ENCODE data around the gene IL18. TPM values are rescaled to one million over a fixed set of nuclear protein-coding genes. Genes with fewer than 3 reads are reported as not detected.
"Not testable (repeated sequence)": the region's sequence is repeated elsewhere in the genome, so short reads cannot be mapped to it uniquely, and the experiment has no call there.

The IL18 gene
- total RNA-seq (2014; rRNA removed; shearing (Covaris generic)) = 1.2 and 2.1 TPM in 2 replicates

DNA sequence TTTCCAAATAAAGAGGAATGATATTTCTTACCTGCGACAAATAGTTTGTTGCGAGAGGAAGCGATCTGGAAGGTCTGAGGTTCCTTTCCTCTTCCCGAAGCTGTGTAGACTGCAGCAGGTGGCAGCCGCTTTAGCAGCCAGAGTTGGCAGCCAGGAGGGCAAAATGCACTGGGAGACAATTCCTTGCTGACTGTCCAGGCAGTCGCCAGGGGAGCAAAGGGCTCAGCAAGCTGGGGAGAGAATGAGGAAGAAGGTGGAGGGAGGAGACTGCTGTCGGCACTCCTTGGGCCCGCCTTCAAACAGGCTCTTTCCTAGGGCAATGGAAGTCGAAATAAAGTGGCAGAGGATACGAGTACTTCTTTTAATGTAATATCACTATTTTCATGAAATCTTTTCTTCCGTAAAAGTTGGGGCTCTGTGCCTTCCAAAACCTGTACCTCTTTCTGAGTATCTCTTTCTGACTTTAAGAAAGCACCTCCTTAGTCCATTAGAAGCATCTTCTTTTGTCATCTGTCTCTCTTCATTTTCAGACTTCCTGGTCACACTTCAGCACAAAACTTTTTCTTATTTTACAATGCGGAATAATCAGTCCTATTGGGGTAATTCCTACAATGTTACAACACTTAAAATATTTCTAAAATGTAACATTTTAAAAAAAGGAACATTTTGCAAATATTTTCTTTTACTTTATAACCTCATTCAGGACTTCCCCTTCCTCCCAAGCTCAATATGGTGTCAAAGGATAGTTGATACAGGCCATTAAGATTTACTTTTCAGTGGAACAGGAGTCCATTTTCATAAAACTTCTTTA, at the start of gene IL18:
TSS of gene IL18 (minus strand) at position 220 of the 811 bp plus-strand sequence. CDS start 9,041 bp downstream, outside the sequence.
- Histone ChIP-seq H3K4me3 (no peak within 1 kb of the TSS), H3K4me1 (replicated peaks) (peaks cover 26% of the 10 kb centered on the region), H3K36me3 (no peaks in the 10 kb centered on the region), H3K27me3 (replicated peaks) (no peaks in the 10 kb centered on the region), H3K27ac (peak within 1 kb of the TSS; percentile 63), H3K9me3 (replicated peaks) (no peaks in the 10 kb centered on the region)
- no peak for DNase-seq (ENCODE audit: low read depth in 1 of 2, low spot score in 2 of 2)

DNA sequence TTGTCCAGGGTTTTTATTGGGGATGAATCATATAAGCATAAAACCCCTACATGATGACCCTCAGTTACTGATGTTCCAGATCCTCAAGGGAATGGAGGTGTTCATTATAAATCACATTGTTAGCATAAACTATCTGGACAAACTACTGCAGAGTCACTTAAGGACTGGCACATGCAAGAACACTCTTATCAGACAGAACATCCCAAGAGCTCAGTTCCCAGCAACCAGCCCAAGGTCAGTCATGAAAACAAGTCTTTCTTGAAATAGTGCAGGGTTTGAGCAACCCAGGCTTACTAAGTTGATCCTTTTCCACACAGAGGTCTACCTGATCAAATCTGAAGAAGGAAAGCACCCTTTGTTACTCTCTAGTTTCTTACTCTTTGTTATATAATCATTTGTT, 48.8 kb upstream of the IL18 start:
- no peaks in the 10 kb centered on the region for H3K9me3 ChIP-seq (replicated peaks)
- H3K27me3 ChIP-seq (replicated peaks) = no peaks in the 10 kb centered on the region
- H3K4me3 ChIP-seq = no peak overlapping the region
- no peak for DNase-seq (ENCODE audit: low read depth in 1 of 2, low spot score in 2 of 2)
- H3K27ac ChIP-seq = no peak overlapping the region
- H3K36me3 ChIP-seq = no peaks in the 10 kb centered on the region
- H3K4me1 ChIP-seq (replicated peaks) = peaks cover 11% of the 10 kb centered on the region

DNA sequence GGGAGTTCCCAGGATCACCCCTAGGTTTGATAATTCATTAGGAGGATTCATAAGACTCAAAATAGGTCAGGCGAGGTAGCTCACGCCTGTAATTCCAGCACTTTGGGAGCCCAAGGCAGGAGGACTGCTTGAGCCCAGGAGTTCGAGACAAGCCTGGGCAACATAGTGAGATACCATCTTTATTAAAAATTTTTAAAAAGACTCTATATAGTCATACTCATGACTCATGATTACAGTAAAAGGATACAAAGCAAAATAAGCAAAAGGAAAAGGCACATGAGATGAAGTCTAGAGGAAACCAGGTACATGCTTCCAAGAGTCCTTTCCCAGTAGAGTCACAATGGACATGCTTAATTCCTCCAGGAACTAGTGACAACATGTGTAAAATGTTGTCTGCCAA, 48.4 kb upstream of the IL18 start:
- no peak for DNase-seq (ENCODE audit: low read depth in 1 of 2, low spot score in 2 of 2)

GRCh38 chr11:112211536-112211935, 47.6 kb upstream of the IL18 start:
- H3K36me3 ChIP-seq = no peaks in the 10 kb centered on the region
- no peak for DNase-seq (ENCODE audit: low read depth in 1 of 2, low spot score in 2 of 2)
- no peaks in the 10 kb centered on the region for H3K27me3 ChIP-seq (replicated peaks)
- H3K4me1 ChIP-seq (replicated peaks) = peaks cover 8% of the 10 kb centered on the region
- H3K9me3 ChIP-seq (replicated peaks) = no peaks in the 10 kb centered on the region
- H3K27ac ChIP-seq = no peak overlapping the region
- no peak overlapping the region for H3K4me3 ChIP-seq

More for the DNA sequence above, 48.4 kb upstream of the IL18 start:
- Histone ChIP-seq H3K4me3 (no peak overlapping the region), H3K9me3 (replicated peaks) (no peaks in the 10 kb centered on the region), H3K4me1 (replicated peaks) (peaks cover 11% of the 10 kb centered on the region), H3K36me3 (no peaks in the 10 kb centered on the region), H3K27me3 (replicated peaks) (no peaks in the 10 kb centered on the region), H3K27ac (no peak overlapping the region)

DNA sequence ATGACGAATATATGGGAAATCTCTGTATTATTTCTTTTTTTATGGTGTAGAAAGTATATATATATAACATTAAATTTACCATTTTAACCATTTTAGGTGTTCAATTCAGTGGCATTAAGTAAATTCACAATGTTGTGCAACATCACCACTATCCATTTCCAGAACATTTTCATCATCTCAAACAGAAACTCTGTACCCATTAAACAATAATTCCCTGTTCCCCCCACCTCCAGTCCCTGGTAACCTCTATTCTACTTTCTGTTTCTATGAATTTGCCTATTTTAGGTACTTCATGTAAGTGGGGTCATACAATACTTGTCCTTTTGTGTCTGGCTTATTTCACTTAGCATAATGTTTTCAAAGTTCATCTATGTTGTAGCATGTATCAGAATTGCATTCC, 47.0 kb upstream of the IL18 start:
- Histone ChIP-seq H3K27ac (no peak overlapping the region), H3K9me3 (replicated peaks) (no peaks in the 10 kb centered on the region), H3K4me1 (replicated peaks) (peaks cover 1% of the 10 kb centered on the region), H3K4me3 (no peak overlapping the region), H3K27me3 (replicated peaks) (no peaks in the 10 kb centered on the region), H3K36me3 (no peaks in the 10 kb centered on the region)
- no peak for DNase-seq (ENCODE audit: low read depth in 1 of 2, low spot score in 2 of 2)

GRCh38 chr11:112206071-112206470, 42.2 kb upstream of the IL18 start:
- no peak for DNase-seq (ENCODE audit: low read depth in 1 of 2, low spot score in 2 of 2)
- Histone ChIP-seq H3K9me3 (replicated peaks) (no peaks in the 10 kb centered on the region), H3K36me3 (no peaks in the 10 kb centered on the region), H3K27me3 (replicated peaks) (no peaks in the 10 kb centered on the region), H3K4me3 (no peak overlapping the region), H3K4me1 (replicated peaks) (no peaks in the 10 kb centered on the region), H3K27ac (no peak overlapping the region)

DNA sequence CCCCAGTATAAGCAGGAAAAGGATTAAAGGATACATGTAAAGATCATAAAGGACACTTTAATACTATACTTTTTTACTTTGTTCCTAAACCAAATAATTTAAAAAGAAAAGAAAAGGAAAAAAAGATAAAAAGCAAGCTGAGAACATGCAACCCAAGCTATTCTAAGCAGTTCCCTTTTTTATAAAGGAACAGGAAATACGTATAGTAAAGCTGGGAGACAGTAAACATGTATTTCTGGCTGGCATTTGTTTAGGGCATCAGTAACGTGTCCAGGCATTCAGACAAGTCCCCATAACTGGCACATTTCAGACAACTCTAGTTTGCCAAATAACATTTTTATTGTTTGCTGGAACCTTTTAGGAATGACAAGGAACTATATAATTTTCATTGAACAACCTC, 36.4 kb upstream of the IL18 start:
- no peak for DNase-seq (ENCODE audit: low read depth in 1 of 2, low spot score in 2 of 2)
- H3K36me3 ChIP-seq = no peaks in the 10 kb centered on the region
- H3K4me3 ChIP-seq = no peak overlapping the region
- H3K9me3 ChIP-seq (replicated peaks) = no peaks in the 10 kb centered on the region
- H3K4me1 ChIP-seq (replicated peaks) = no peaks in the 10 kb centered on the region
- H3K27ac ChIP-seq = no peak overlapping the region
- H3K27me3 ChIP-seq (replicated peaks) = no peaks in the 10 kb centered on the region

DNA sequence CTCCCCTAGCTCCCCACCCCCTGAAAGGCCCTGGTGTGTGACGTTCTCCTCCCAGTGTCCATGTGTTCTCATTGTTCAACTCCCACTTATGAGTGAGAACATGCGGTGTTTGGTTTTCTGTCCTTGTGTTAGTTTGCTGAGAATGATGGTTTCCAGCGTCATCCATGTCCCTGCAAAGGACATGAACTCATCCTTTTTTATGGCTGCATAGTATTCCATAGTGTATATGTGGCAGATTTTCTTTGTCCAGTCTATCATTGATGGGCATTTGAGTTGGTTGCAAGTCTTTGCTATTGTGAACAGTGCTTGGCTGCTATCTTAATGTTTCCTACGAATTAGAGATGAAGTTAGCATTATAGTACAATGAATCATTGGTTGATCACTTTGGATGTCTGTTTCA, 35.2 kb upstream of the IL18 start:
- not testable (repeated sequence) for H3K27ac ChIP-seq; DNase-seq (ENCODE audit: low read depth in 1 of 2, low spot score in 2 of 2); H3K27me3 ChIP-seq (replicated peaks); H3K4me3 ChIP-seq; H3K9me3 ChIP-seq (replicated peaks); H3K36me3 ChIP-seq; H3K4me1 ChIP-seq (replicated peaks)

- no peak for DNase-seq (ENCODE audit: low read depth in 1 of 2, low spot score in 2 of 2)
- H3K9me3 ChIP-seq (replicated peaks) = no peaks in the 10 kb centered on the region
- H3K4me1 ChIP-seq (replicated peaks) = no peaks in the 10 kb centered on the region
- no peak overlapping the region for H3K4me3 ChIP-seq
- no peak overlapping the region for H3K27ac ChIP-seq
- no peaks in the 10 kb centered on the region for H3K36me3 ChIP-seq
- no peaks in the 10 kb centered on the region for H3K27me3 ChIP-seq (replicated peaks)
Measured at GRCh38 chr11:112196519-112197087, 32.7 kb upstream of the IL18 start.

DNA sequence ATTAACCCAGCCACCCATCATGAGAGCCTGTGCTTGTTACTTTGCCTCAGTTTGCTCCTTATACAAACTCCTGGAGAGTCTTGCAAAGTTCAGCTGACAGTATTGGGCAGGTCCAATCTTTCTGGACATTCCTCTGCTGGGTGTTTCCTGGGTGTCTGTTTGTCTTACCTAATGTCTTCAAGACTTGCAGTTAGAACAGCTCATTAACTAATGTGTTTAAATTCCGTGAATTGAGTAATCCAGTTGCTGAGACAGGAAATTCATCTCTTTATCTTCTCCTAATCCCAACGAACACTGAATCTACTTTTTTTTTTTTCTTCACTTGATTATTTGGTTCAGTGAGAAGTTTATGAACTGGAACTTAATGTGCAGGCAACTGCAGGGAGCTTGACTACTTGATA, 32.1 kb upstream of the IL18 start:
- H3K9me3 ChIP-seq (replicated peaks) = no peaks in the 10 kb centered on the region
- H3K36me3 ChIP-seq = no peaks in the 10 kb centered on the region
- no peak overlapping the region for H3K4me3 ChIP-seq
- no peak overlapping the region for H3K27ac ChIP-seq
- H3K4me1 ChIP-seq (replicated peaks) = no peaks in the 10 kb centered on the region
- no peaks in the 10 kb centered on the region for H3K27me3 ChIP-seq (replicated peaks)
- no peak for DNase-seq (ENCODE audit: low read depth in 1 of 2, low spot score in 2 of 2)

DNA sequence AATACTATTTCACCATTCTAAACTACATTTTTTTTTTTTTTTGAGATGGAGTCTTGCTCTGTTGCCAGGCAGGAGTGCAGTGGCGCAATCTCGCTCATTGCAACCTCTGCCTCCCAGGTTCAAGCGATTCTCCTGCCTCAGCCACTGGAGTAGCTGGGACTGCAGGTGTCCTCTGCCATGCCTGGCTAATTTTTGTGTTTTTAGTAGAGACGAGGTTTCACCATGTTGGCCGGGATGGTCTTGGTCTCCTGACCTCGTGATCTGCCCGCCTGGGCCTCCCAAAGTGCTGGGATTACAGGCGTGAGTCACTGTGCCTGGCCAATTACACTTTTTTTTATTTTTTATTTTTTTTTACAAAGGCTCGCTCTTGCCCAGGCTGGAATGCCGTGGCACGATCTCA, 31.2 kb upstream of the IL18 start:
- not testable (repeated sequence) for H3K4me1 ChIP-seq (replicated peaks); H3K27me3 ChIP-seq (replicated peaks); H3K36me3 ChIP-seq; H3K27ac ChIP-seq; DNase-seq (ENCODE audit: low read depth in 1 of 2, low spot score in 2 of 2); H3K4me3 ChIP-seq; H3K9me3 ChIP-seq (replicated peaks)

DNA sequence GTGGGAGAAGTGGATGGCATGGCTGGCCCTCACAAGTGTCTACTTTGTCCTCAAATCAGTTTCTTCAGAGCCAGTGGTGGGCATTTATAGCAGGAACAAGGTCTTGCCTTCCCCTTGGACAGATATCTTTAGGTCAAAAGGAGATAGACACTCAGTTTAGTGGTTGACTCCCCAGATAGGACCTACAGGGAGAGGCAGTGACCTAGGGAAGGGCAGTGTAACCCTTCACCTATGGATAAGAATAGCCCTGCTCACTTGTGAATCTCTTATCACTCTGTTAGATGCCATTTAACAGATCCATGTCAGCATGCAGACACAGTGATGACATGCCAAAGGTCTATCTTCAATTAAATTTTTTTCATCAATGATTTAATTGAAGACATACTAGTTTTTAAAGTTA, 22.4 kb upstream of the IL18 start:
- no peak overlapping the region for H3K4me3 ChIP-seq
- no peak for DNase-seq (ENCODE audit: low read depth in 1 of 2, low spot score in 2 of 2)
- no peaks in the 10 kb centered on the region for H3K9me3 ChIP-seq (replicated peaks)
- H3K36me3 ChIP-seq = no peaks in the 10 kb centered on the region
- no peak overlapping the region for H3K27ac ChIP-seq
- H3K4me1 ChIP-seq (replicated peaks) = no peaks in the 10 kb centered on the region
- H3K27me3 ChIP-seq (replicated peaks) = no peaks in the 10 kb centered on the region

GRCh38 chr11:112185883-112186282, 22.0 kb upstream of the IL18 start:
- no peaks in the 10 kb centered on the region for H3K27me3 ChIP-seq (replicated peaks)
- no peaks in the 10 kb centered on the region for H3K36me3 ChIP-seq
- H3K4me3 ChIP-seq = no peak overlapping the region
- H3K27ac ChIP-seq = no peak overlapping the region
- no peaks in the 10 kb centered on the region for H3K4me1 ChIP-seq (replicated peaks)
- no peak for DNase-seq (ENCODE audit: low read depth in 1 of 2, low spot score in 2 of 2)
- no peaks in the 10 kb centered on the region for H3K9me3 ChIP-seq (replicated peaks)

DNA sequence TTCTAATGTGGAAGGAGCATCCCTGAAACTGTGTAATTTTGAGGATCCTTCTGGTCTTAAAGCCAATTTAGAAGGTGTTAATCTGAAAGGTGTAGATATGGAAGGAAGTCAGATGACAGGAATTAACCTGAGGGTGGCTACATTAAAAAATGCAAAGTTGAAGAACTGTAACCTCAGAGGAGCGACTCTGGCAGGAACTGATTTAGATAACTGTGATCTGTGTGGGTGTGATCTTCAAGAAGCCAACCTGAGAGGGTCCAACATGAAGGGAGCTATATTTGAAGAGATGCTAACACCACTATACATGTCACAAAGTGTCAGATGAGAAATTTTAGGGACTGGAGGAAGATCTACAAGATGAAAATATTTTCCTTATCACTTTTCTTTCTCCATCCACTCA, 19.0 kb upstream of the IL18 start:
- Histone ChIP-seq H3K4me1 (replicated peaks) (no peaks in the 10 kb centered on the region), H3K9me3 (replicated peaks) (no peaks in the 10 kb centered on the region), H3K36me3 (no peaks in the 10 kb centered on the region), H3K4me3 (no peak overlapping the region), H3K27me3 (replicated peaks) (no peaks in the 10 kb centered on the region), H3K27ac (no peak overlapping the region)
- DNase-seq (ENCODE audit: low read depth in 1 of 2, low spot score in 2 of 2) = no peak

Data from SJSA1 (cell line).